HepG2 (cell line): ENCODE results near the gene FAT1. TPM values are rescaled to one million over a fixed set of nuclear protein-coding genes. Genes with fewer than 3 reads are reported as not detected.

Source experiments
- AKNA ChIP-seq: sonication (generic); formaldehyde crosslinking; IDR thresholded peaks from 2 replicates; pipeline ENCODE4 v1.4.0; 2020; ENCODE audit warnings: missing genetic modification reagents, borderline replicate concordance
- GABPB1 ChIP-seq: IDR thresholded peaks from 2 replicates; pipeline ENCODE4 v1.6.1; 2016; ENCODE audit warnings: mild to moderate bottlenecking, missing genetic modification reagents, moderate library complexity, missing compliant biosample characterization
- GMEB1 ChIP-seq: sonication (generic); formaldehyde crosslinking; IDR thresholded peaks from 2 replicates; pipeline ENCODE4 v1.5.1; 2020; ENCODE audit warnings: missing genetic modification reagents, mild to moderate bottlenecking, borderline replicate concordance
- HNRNPLL ChIP-seq: fragments of 200-400 bp; formaldehyde crosslinking; IDR thresholded peaks from 2 replicates; pipeline ENCODE4 v1.6.1; 2017; ENCODE audit warnings: mild to moderate bottlenecking, low read depth, low read length; ENCODE audit not compliant: poor library complexity, severe bottlenecking
- HOMEZ ChIP-seq: IDR thresholded peaks from 2 replicates; pipeline ENCODE4 v1.6.1; 2016; ENCODE audit warnings: low read depth
- KLF15 ChIP-seq: sonication (generic); formaldehyde crosslinking; IDR thresholded peaks from 2 replicates; pipeline ENCODE4 v1.8.1; 2023; ENCODE audit warnings: borderline replicate concordance, mild to moderate bottlenecking, inconsistent platforms, missing genetic modification reagents, mixed read lengths
- RAD21 ChIP-seq: fragments of 450-650 bp; formaldehyde crosslinking; IDR thresholded peaks from 2 replicates; pipeline ENCODE4 v1.5.0; 2020; ENCODE audit warnings: mild to moderate bottlenecking
- RNF219 ChIP-seq: sonication (generic); formaldehyde crosslinking; IDR thresholded peaks from 2 replicates; pipeline ENCODE4 v1.5.0; 2020; ENCODE audit warnings: mild to moderate bottlenecking, missing genetic modification reagents
- SALL1 ChIP-seq: sonication (generic); formaldehyde crosslinking; IDR thresholded peaks from 2 replicates; pipeline ENCODE4 v1.8.0; 2022; ENCODE audit warnings: mild to moderate bottlenecking, missing genetic modification reagents
- U2AF2 ChIP-seq: fragments of 200-400 bp; formaldehyde crosslinking; IDR thresholded peaks from 2 replicates; pipeline ENCODE4 v1.6.1; 2017; ENCODE audit warnings: low read depth, mild to moderate bottlenecking, low read length
- ZNF160 ChIP-seq: sonication (generic); formaldehyde crosslinking; IDR thresholded peaks from 2 replicates; pipeline ENCODE4 v1.8.0; 2022; ENCODE audit warnings: mild to moderate bottlenecking, inconsistent platforms, missing genetic modification reagents
- ZNF260 ChIP-seq: sonication (generic); formaldehyde crosslinking; IDR thresholded peaks from 2 replicates; pipeline ENCODE4 v1.4.0; 2020; ENCODE audit warnings: missing genetic modification reagents, low read depth, mild to moderate bottlenecking, borderline replicate concordance
- ZNF276 ChIP-seq: sonication (generic); formaldehyde crosslinking; IDR thresholded peaks from 2 replicates; pipeline ENCODE4 v1.4.0; 2020; ENCODE audit warnings: mild to moderate bottlenecking, low read depth, missing genetic modification reagents
- ZNF766 ChIP-seq: sonication (generic); formaldehyde crosslinking; IDR thresholded peaks from 2 replicates; pipeline ENCODE4 v1.5.0; 2020; ENCODE audit warnings: missing genetic modification reagents, borderline replicate concordance
- ZNF776 ChIP-seq: sonication (generic); formaldehyde crosslinking; IDR thresholded peaks from 2 replicates; pipeline ENCODE4 v1.4.0; 2020; ENCODE audit warnings: mild to moderate bottlenecking, missing genetic modification reagents
- ZNF777 ChIP-seq: sonication (generic); formaldehyde crosslinking; IDR thresholded peaks from 2 replicates; pipeline ENCODE4 v1.4.0; 2020; ENCODE audit warnings: missing genetic modification reagents
- polyA plus RNA-seq, 8 experiments: library from polyadenylated mRNA; depleted of rRNA in 3 of 8; stranded (reverse) in 7 of 8; unstranded in 1 of 8; fragments of >200 nt; fragmentation: Illumina TruSeq in 4 of 8; extraction: Trizol in 4 of 8; gene quantifications; 2 replicates each; pipeline versions ENCODE4 v1.2.1 to v1.2.3, GENCODE V29; 2011 to 2016; ENCODE audit warnings: low read depth in 4 of 8, missing spikeins in 1 of 8, mixed read lengths in 1 of 8; ENCODE audit not compliant: insufficient read depth in 1 of 8
- total RNA-seq, 5 experiments: library from RNA; depleted of rRNA; stranded (reverse); fragments of >200 nt; fragmentation: Illumina TruSeq; extraction: Trizol; gene quantifications; 2 replicates each; pipeline ENCODE4 v1.2.3, GENCODE V29; 2016; ENCODE audit warnings: low read depth in 1 of 5

FAT1 gene
- total and polyA plus RNA-seq, 2 of the 13 experiments (the other 11 are each of a cell fraction or from before 2014, with no cell fraction given): 185 to 216 TPM

GRCh38 chr4:186643501-186644310 lies 80.0 kb downstream of the FAT1 start (continued):
- TF ChIP-seq U2AF2 (no peak), ZNF777 (CRISPR knock-in tag) (no peak), HNRNPLL (peak; percentile 47), ZNF160 (CRISPR knock-in tag) (no peak), GABPB1 (CRISPR knock-in tag) (no peak), ZNF260 (CRISPR knock-in tag) (no peak), GMEB1 (CRISPR knock-in tag) (no peak), RNF219 (CRISPR knock-in tag) (no peak), AKNA (no peak), HOMEZ (CRISPR knock-in tag) (peak; percentile 26; the same call in 1 of the 2 replicates), KLF15 (CRISPR knock-in tag) (no peak), ZNF776 (no peak), SALL1 (CRISPR knock-in tag) (peak; percentile 35; the same call in 1 of the 2 replicates), RAD21 (CRISPR knock-in tag) (no peak), ZNF276 (CRISPR knock-in tag) (no peak), ZNF766 (CRISPR knock-in tag) (no peak)
